K562 (cell line): ENCODE data around the gene ADAM22. TPM values are rescaled to one million over a fixed set of nuclear protein-coding genes. Genes with fewer than 3 reads are reported as not detected.

Experiments
- ATF7 ChIP-seq: fragments of 450-650 bp; IDR thresholded peaks from 2 replicates; pipeline ENCODE4 v1.7.1; 2014; ENCODE audit warnings: mild to moderate bottlenecking, moderate library complexity
- CXXC5 ChIP-seq: fragments of 250-450 bp; sonication (Bioruptor Pico); IDR thresholded peaks from 2 replicates; pipeline ENCODE4 v1.8.0; 2022; ENCODE audit warnings: inconsistent platforms, mild to moderate bottlenecking, moderate library complexity
- DDX20 ChIP-seq: fragments of 450-650 bp; IDR thresholded peaks from 2 replicates; pipeline ENCODE4 v1.6.1; 2016; ENCODE audit warnings: missing genetic modification characterization, low read depth, mild to moderate bottlenecking, missing compliant biosample characterization, moderate library complexity
- EP400 ChIP-seq: fragments of 450-650 bp; IDR thresholded peaks from 2 replicates; pipeline ENCODE4 v1.6.1; 2017; ENCODE audit warnings: antibody characterized with exemption, mild to moderate bottlenecking, moderate library complexity
- FOXJ2 ChIP-seq: fragments of 200-800 bp; sonication (Bioruptor generic); IDR thresholded peaks from 2 replicates; pipeline ENCODE4 v1.6.1; 2016; ENCODE audit warnings: missing genetic modification characterization, missing compliant biosample characterization
- GTF2A2 ChIP-seq: IDR thresholded peaks from 2 replicates; pipeline ENCODE4 v1.6.1; 2016; ENCODE audit warnings: mild to moderate bottlenecking, missing genetic modification characterization, missing compliant biosample characterization
- IRF9 ChIP-seq: fragments of 450-650 bp; IDR thresholded peaks from 2 replicates; pipeline ENCODE4 v1.6.1; 2016; ENCODE audit warnings: missing biosample characterization, missing genetic modification characterization
- JUN ChIP-seq, 2 experiments: sonication (generic) in 1 of 2; formaldehyde crosslinking in 1 of 2; IDR thresholded peaks; 2 replicates each; pipeline versions ENCODE4 v1.6.1 to v1.8.0; 2012 to 2022; ENCODE audit warnings: borderline replicate concordance in 2 of 2, mild to moderate bottlenecking in 2 of 2, improper control_type of control experiment in 1 of 2, low read depth in 1 of 2, low read length in 1 of 2, missing genetic modification reagents in 1 of 2
- MAZ ChIP-seq, 2 experiments: fragments of 450-650 bp in 1 of 2; sonication (generic) in 1 of 2; formaldehyde crosslinking; IDR thresholded peaks in 1 of 2; conservative IDR thresholded peaks in 1 of 2; 2 replicates each; pipeline versions ENCODE4 v1.4.0 to v1.5.0; 2020; ENCODE audit warnings: mild to moderate bottlenecking in 1 of 2, missing genetic modification reagents in 1 of 2
- MEIS2 ChIP-seq: fragments of 450-650 bp; IDR thresholded peaks from 2 replicates; pipeline ENCODE4 v1.6.1; 2014; ENCODE audit warnings: mild to moderate bottlenecking; ENCODE audit not compliant: partially characterized antibody
- MYC ChIP-seq, 2 experiments: fragments of 250-450 bp in 1 of 2; sonication (Bioruptor Pico) in 1 of 2; IDR thresholded peaks; 2 replicates each; pipeline versions ENCODE4 v1.5.1 to v1.6.1; 2012 to 2021; ENCODE audit warnings: low read depth in 2 of 2, borderline replicate concordance in 1 of 2, improper control_type of control experiment in 1 of 2, low read length in 1 of 2, mild to moderate bottlenecking in 1 of 2, moderate library complexity in 1 of 2
- NFXL1 ChIP-seq: fragments of 450-650 bp; formaldehyde crosslinking; IDR thresholded peaks from 2 replicates; pipeline ENCODE4 v1.4.0; 2021; ENCODE audit warnings: mild to moderate bottlenecking
- NR2C1 ChIP-seq, 2 experiments: fragments of 450-650 bp; IDR thresholded peaks; 2 replicates each; pipeline ENCODE4 v1.6.1; 2017; ENCODE audit warnings: mild to moderate bottlenecking in 2 of 2, antibody characterized with exemption in 1 of 2, inconsistent platforms in 1 of 2, missing compliant biosample characterization in 1 of 2, missing genetic modification characterization in 1 of 2
- NR3C1 ChIP-seq: sonication (generic); formaldehyde crosslinking; IDR thresholded peaks from 2 replicates; pipeline ENCODE4 v1.8.1; 2022; ENCODE audit warnings: missing genetic modification reagents
- NR4A1 ChIP-seq, 2 experiments: fragments of 250-450 bp in 1 of 2; fragments of 450-650 bp in 1 of 2; sonication (Bioruptor Pico) in 1 of 2; IDR thresholded peaks; 2 replicates each; pipeline versions ENCODE4 v1.4.0 to v1.6.1; 2016 to 2020; ENCODE audit warnings: mild to moderate bottlenecking in 2 of 2, missing compliant biosample characterization in 1 of 2, missing genetic modification characterization in 1 of 2, moderate library complexity in 1 of 2
- SMAD4 ChIP-seq: fragments of 250-450 bp; sonication (Bioruptor Pico); conservative IDR thresholded peaks from 2 replicates; pipeline ENCODE4 v1.8.0; 2021; ENCODE audit warnings: inconsistent platforms, mild to moderate bottlenecking, moderate library complexity
- SOX6 ChIP-seq: fragments of 450-650 bp; IDR thresholded peaks from 2 replicates; pipeline ENCODE4 v1.6.1; 2014; ENCODE audit warnings: mild to moderate bottlenecking
- TCF7L2 ChIP-seq: fragments of 150-350 bp; IDR thresholded peaks from 2 replicates; pipeline ENCODE4 v1.6.1; 2016; ENCODE audit warnings: low read depth, mild to moderate bottlenecking, low read length, moderate library complexity
- TRIM24 ChIP-seq, 2 experiments: fragments of 450-650 bp; IDR thresholded peaks; 2 replicates each; pipeline ENCODE4 v1.6.1; 2016
- YBX1 ChIP-seq: fragments of 450-650 bp; IDR thresholded peaks from 2 replicates; pipeline ENCODE4 v1.7.1; 2016; ENCODE audit warnings: mild to moderate bottlenecking
- ZNF175 ChIP-seq: fragments of 200-800 bp; sonication (Bioruptor generic); IDR thresholded peaks from 2 replicates; pipeline ENCODE4 v1.6.1; 2016; ENCODE audit warnings: low read depth, mild to moderate bottlenecking, missing genetic modification characterization, missing compliant biosample characterization
- ZNF584 ChIP-seq: fragments of 200-800 bp; sonication (Bioruptor generic); IDR thresholded peaks from 2 replicates; pipeline ENCODE4 v1.6.1; 2016; ENCODE audit warnings: low read depth, mild to moderate bottlenecking, missing genetic modification characterization, missing compliant biosample characterization
- ZNF589 ChIP-seq: fragments of 200-800 bp; sonication (Bioruptor generic); IDR thresholded peaks from 2 replicates; pipeline ENCODE4 v1.6.1; 2016; ENCODE audit warnings: low read depth, missing genetic modification characterization, missing compliant biosample characterization
- ZNF644 ChIP-seq: fragments of 200-800 bp; sonication (Bioruptor generic); IDR thresholded peaks from 2 replicates; pipeline ENCODE4 v1.6.1; 2016; ENCODE audit warnings: low read depth, missing genetic modification characterization, missing compliant biosample characterization
- ZSCAN32 ChIP-seq: fragments of 450-650 bp; formaldehyde crosslinking; IDR thresholded peaks from 2 replicates; pipeline ENCODE4 v1.4.0; 2020; ENCODE audit warnings: mild to moderate bottlenecking, moderate library complexity
- polyA plus RNA-seq, 8 experiments: library from polyadenylated mRNA; depleted of rRNA in 4 of 8; stranded (reverse) in 5 of 8; unstranded in 3 of 8; fragments of >200 nt; fragmentation: Nextera tagmentation in 2 of 8; fragmentation: Illumina TruSeq in 1 of 8; extraction: Ambion mirVana in 2 of 8; extraction: Trizol in 1 of 8; gene quantifications; 2 replicates each; pipeline versions ENCODE4 v1.2.1 to v1.2.3, GENCODE V29; 2011 to 2014; ENCODE audit warnings: inconsistent platforms in 1 of 8, missing spikeins in 1 of 8
- total RNA-seq, 7 experiments: library from RNA; depleted of rRNA in 6 of 7; stranded (reverse); fragments of >200 nt in 6 of 7; fragmentation: Illumina TruSeq in 2 of 7; extraction: Trizol in 2 of 7; gene quantifications; 2 replicates each; pipeline versions ENCODE4 v1.2.1 to v1.2.3, GENCODE V29; 2011 to 2021; ENCODE audit warnings: low replicate concordance in 1 of 7
- TF ChIP-seq, protein P1 (sequence below): fragments of 200-800 bp; sonication (Bioruptor generic); IDR thresholded peaks from 2 replicates; pipeline ENCODE4 v1.6.1; 2017; ENCODE audit warnings: missing genetic modification characterization, missing compliant biosample characterization

Gene ADAM22
- total and polyA plus RNA-seq, 9 of the 15 experiments (the other 6 are each of a cell fraction or from before 2014, with no cell fraction given): 0.01 to 0.58 (median 0.18) TPM

DNA sequence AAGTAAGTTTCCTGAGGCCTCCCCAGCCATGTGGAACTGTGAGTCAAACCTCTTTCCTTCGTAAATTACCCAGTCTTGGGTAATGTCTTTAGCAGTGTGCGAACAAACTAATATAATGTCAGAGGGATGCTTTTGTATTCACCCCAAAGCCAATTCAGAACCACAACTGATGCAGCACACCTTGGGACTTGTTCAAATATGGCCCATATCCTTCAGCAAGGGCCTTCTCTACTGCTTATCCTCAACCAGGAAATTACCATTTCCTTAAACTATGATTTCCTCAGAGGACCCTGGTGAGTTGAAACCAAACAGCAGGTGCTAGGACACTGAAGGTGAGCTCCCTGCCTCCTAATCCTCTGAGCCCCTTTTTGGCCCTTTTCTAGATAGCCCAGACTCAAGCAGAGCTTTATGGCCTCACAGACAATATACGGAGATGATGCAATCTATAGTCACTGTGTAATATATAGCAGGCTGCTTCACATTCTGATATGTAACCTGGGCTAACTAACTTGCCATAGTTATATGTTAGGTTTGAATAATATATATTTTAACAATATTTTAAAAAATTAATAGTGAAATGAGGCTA lies 270.6 kb downstream of the ADAM22 start (continued):
- TF ChIP-seq SMAD4 (CRISPR knock-in tag): peak; percentile 84
- 0 out of 2 replicates have a peak, but pooled peaks have one; percentile 32 for TF ChIP-seq JUN (IDR thresholded peaks at IDR 0.05; ENCODE audit: borderline replicate concordance, low read depth, low read length)
- no peak for TF ChIP-seq JUN (CRISPR knock-in tag; IDR thresholded peaks at IDR 0.05; ENCODE audit: borderline replicate concordance)
- peak; percentile 68; the same call in 1 of the 2 replicates for TF ChIP-seq FOXJ2 (tag)
- peak; percentile 72; the same call in 1 of the 2 replicates for TF ChIP-seq ZNF644
- TF ChIP-seq TRIM24 (IDR thresholded peaks at IDR 0.05): peak; percentile 40 to 43; a peak in 2 of 4 replicates
- no peak for TF ChIP-seq SOX6
- TF ChIP-seq ZNF175 (CRISPR knock-in tag): peak; percentile 88
- no peak for TF ChIP-seq YBX1
- TF ChIP-seq EP400: peak; percentile 42
- TF ChIP-seq DDX20 (tag): 0 out of 2 replicates have a peak, but pooled peaks have one; percentile 12
- TF ChIP-seq NR2C1 (IDR thresholded peaks at IDR 0.05): no peak
- TF ChIP-seq NR2C1 (tag; IDR thresholded peaks at IDR 0.05): 0 out of 2 replicates have a peak, but pooled peaks have one; percentile 31
- TF ChIP-seq NFXL1: no peak
- no peak for TF ChIP-seq MAZ (CRISPR knock-in tag; conservative IDR thresholded peaks at IDR 0.05 in 1 of 2, IDR thresholded peaks at IDR 0.05 in 1 of 2)
- TF ChIP-seq TCF7L2: no peak
- TF ChIP-seq ZSCAN32 (CRISPR knock-in tag): peak; percentile 88
- peak; percentile 86 for TF ChIP-seq IRF9 (tag)
- no peak for TF ChIP-seq NR4A1 (CRISPR knock-in tag; IDR thresholded peaks at IDR 0.05)
- 0 out of 2 replicates have a peak, but pooled peaks have one; percentile 61 for TF ChIP-seq NR4A1 (tag; IDR thresholded peaks at IDR 0.05)
- peak; percentile 69; the same call in 1 of the 2 replicates for TF ChIP-seq ZNF589 (CRISPR knock-in tag)
- peak; percentile 39 for TF ChIP-seq MEIS2
- peak; percentile 82 for TF ChIP-seq ZNF584
- no peak for TF ChIP-seq NR3C1 (CRISPR knock-in tag)
- TF ChIP-seq CXXC5 (CRISPR knock-in tag): peak; percentile 66
- TF ChIP-seq, protein P1, sequence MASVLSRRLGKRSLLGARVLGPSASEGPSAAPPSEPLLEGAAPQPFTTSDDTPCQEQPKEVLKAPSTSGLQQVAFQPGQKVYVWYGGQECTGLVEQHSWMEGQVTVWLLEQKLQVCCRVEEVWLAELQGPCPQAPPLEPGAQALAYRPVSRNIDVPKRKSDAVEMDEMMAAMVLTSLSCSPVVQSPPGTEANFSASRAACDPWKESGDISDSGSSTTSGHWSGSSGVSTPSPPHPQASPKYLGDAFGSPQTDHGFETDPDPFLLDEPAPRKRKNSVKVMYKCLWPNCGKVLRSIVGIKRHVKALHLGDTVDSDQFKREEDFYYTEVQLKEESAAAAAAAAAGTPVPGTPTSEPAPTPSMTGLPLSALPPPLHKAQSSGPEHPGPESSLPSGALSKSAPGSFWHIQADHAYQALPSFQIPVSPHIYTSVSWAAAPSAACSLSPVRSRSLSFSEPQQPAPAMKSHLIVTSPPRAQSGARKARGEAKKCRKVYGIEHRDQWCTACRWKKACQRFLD (CRISPR knock-in tag): peak; percentile 34; the same call in 1 of the 2 replicates
- TF ChIP-seq ATF7: peak; percentile 77; the same call in 1 of the 2 replicates
- no peak for TF ChIP-seq MYC (IDR thresholded peaks at IDR 0.05; ENCODE audit: low read depth, low read length)
- 0 out of 2 replicates have a peak, but pooled peaks have one; percentile 22 for TF ChIP-seq MYC (CRISPR knock-in tag; IDR thresholded peaks at IDR 0.05; ENCODE audit: borderline replicate concordance, low read depth)
- no peak for TF ChIP-seq GTF2A2
